ENCODE data around the gene RASGRF2. TPM values are rescaled to one million over a fixed set of nuclear protein-coding genes. Genes with fewer than 3 reads are reported as not detected.
A peak's percentile ranks its signal among the peaks of the same experiment; 100 is the strongest.

Gene RASGRF2
- total and polyA plus RNA-seq, 8 donors, result 0.63 to 9.0 (median 4.0) TPM

DNA sequence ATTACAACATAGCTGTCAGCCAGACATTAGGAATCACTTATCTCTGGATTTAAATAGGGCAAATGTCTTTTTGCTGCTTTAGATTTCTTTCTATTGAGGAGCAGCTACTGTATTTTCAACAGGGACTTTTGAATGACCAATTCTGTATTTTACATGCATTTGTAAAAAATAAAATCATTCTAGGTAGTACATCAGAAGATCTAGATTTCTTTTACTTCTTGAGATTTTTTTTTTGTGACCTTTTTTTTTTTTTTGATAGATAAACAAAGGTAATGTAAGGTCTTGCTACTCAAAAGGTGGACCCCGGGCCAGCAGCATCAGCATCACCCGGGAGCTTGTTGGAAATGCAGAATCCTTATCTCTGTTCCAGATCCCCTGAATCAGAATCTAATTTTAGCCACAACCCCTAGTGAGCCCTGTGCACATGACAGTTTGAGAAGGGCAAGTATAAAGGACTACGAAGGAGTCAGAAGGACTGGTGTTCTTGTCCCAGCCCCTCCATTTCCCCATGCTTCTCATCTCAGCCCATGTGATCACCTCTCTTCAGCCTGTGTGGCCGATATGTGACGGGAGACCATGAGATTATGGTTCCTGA is 235.3 kb downstream of the RASGRF2 start:
- Histone ChIP-seq H3K4me1 (peaks cover 0 to 12% (median 9%) of the 10 kb centered on the region in 4 donors), H3K4me3 (no peak overlapping the region), H3K27ac (no peak overlapping the region), H3K27me3 (peaks cover 0 to 10% (median 0%) of the 10 kb centered on the region in 3 donors), H3K9me3 (no peaks in the 10 kb centered on the region), H3K36me3 (no peaks in the 10 kb centered on the region)
- DNase-seq, result no peak
- 69 to 88% (median 76%) methylated on average over 5 of the region's 5 CpGs for WGBS, 5 donors
- intact Hi-C loops (cut with DNase I; ENCODE audit: low total_unique reads), result no loop called here
- TF ChIP-seq POLR2AphosphoS5 (IDR thresholded peaks at IDR 0.05), result no peak
- no peak for TF ChIP-seq EP300 (IDR thresholded peaks at IDR 0.05)
- TF ChIP-seq POLR2A (IDR thresholded peaks at IDR 0.05), result no peak
- TF ChIP-seq, protein P1, sequence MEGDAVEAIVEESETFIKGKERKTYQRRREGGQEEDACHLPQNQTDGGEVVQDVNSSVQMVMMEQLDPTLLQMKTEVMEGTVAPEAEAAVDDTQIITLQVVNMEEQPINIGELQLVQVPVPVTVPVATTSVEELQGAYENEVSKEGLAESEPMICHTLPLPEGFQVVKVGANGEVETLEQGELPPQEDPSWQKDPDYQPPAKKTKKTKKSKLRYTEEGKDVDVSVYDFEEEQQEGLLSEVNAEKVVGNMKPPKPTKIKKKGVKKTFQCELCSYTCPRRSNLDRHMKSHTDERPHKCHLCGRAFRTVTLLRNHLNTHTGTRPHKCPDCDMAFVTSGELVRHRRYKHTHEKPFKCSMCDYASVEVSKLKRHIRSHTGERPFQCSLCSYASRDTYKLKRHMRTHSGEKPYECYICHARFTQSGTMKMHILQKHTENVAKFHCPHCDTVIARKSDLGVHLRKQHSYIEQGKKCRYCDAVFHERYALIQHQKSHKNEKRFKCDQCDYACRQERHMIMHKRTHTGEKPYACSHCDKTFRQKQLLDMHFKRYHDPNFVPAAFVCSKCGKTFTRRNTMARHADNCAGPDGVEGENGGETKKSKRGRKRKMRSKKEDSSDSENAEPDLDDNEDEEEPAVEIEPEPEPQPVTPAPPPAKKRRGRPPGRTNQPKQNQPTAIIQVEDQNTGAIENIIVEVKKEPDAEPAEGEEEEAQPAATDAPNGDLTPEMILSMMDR (IDR thresholded peaks at IDR 0.05), result no peak

DNA sequence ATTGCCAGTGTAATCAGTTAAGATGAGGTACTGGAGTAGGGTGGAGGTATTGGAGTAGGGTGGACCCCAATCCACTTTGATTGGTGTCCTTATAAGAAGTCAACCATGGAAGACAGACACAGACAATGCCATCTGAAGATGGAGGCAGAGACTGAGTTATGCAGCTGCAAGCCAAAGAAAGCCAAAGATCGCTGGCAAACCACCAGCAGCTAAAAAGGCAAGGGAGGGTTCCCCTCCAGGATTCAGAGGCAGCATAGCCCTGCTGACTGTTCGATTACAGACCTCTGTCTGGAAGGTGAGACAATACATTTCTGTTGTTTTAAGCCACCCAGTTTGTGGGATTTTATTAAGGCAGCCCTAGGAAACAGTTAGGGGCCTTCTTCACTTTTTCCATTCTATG is 242.5 kb downstream of the RASGRF2 start:
- no peaks in the 10 kb centered on the region for H3K4me1 ChIP-seq
- no peak overlapping the region for H3K4me3 ChIP-seq
- H3K27me3 ChIP-seq, result peaks cover 0 to 10% (median 0%) of the 10 kb centered on the region in 3 donors
- H3K36me3 ChIP-seq, result no peaks in the 10 kb centered on the region
- TF ChIP-seq POLR2AphosphoS5 (IDR thresholded peaks at IDR 0.05), result no peak
- no peaks in the 10 kb centered on the region for H3K9me3 ChIP-seq
- H3K27ac ChIP-seq, result no peak overlapping the region
- intact Hi-C loops (cut with DNase I; ENCODE audit: low total_unique reads), result no loop called here
- WGBS, 5 donors, result 60 to 74% (median 65%) methylated on average over 2 of the region's 2 CpGs
- peak in 1 of 2 donors; percentile 14 for DNase-seq

DNA sequence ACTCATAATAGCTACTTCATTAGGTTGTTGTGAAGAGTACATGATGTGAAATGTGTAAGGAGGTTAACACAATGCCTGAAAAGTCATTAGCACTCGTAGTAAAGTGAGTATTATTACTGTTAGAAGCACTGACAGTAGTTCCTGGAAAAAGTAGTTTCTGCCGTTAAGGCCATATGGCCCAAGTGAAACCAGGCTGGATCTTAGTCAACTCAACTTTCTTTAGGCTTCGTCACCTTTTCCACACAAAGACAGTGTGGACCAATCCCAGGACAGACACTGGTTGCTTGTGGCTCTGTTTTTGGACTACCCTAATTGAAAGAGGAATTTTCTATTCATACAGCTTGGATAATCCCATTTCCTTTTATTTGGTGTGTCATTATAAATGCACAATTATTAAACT is 243.6 kb downstream of the RASGRF2 start:
- no peak overlapping the region for H3K27ac ChIP-seq
- no peak overlapping the region for H3K4me3 ChIP-seq
- H3K36me3 ChIP-seq, result no peaks in the 10 kb centered on the region
- H3K9me3 ChIP-seq, result no peaks in the 10 kb centered on the region
- no peaks in the 10 kb centered on the region for H3K4me1 ChIP-seq
- DNase-seq, result no peak
- intact Hi-C loops (cut with DNase I; ENCODE audit: low total_unique reads), result no loop called here
- peaks cover 0 to 8% (median 0%) of the 10 kb centered on the region in 3 donors for H3K27me3 ChIP-seq
- TF ChIP-seq, protein P1 (IDR thresholded peaks at IDR 0.05), result no peak
- TF ChIP-seq EP300 (IDR thresholded peaks at IDR 0.05), result no peak
- TF ChIP-seq POLR2AphosphoS5 (IDR thresholded peaks at IDR 0.05), result no peak
- no peak for TF ChIP-seq POLR2A (IDR thresholded peaks at IDR 0.05)
- WGBS, 5 donors, result 78 to 93% (median 90%) methylated on average over 3 of the region's 3 CpGs

DNA sequence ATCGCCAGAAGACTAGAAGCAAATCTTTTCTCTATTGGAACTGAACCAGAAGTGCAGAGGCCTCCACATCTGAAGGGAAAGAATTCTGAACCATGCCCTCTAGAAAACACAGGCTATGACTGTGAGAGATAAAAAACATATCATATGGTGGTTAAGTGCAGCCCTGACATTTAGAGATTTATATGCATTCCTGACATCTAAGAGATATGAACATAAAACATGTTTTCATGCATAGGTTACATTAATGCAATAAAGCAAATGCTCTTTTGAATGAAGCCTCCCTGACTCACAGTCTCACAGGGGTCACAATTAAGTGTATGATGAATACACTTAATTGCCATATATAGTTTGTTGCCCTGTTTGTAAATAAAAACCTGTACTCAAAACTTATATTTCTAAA is 244.0 kb downstream of the RASGRF2 start:
- H3K36me3 ChIP-seq, result no peaks in the 10 kb centered on the region
- peaks cover 0 to 3% (median 0%) of the 10 kb centered on the region in 3 donors for H3K27me3 ChIP-seq
- H3K4me3 ChIP-seq, result no peak overlapping the region
- TF ChIP-seq, protein P1 (IDR thresholded peaks at IDR 0.05), result no peak
- TF ChIP-seq EP300 (IDR thresholded peaks at IDR 0.05), result no peak
- TF ChIP-seq POLR2AphosphoS5 (IDR thresholded peaks at IDR 0.05), result no peak
- TF ChIP-seq POLR2A (IDR thresholded peaks at IDR 0.05), result no peak
- no peaks in the 10 kb centered on the region for H3K9me3 ChIP-seq
- WGBS, 5 donors, result 82 to 97% (median 95%) methylated on average over 1 of the region's 1 CpG
- intact Hi-C loops (cut with DNase I; ENCODE audit: low total_unique reads), result no loop called here
- H3K27ac ChIP-seq, result no peak overlapping the region
- H3K4me1 ChIP-seq, result no peaks in the 10 kb centered on the region
- no peak for DNase-seq

DNA sequence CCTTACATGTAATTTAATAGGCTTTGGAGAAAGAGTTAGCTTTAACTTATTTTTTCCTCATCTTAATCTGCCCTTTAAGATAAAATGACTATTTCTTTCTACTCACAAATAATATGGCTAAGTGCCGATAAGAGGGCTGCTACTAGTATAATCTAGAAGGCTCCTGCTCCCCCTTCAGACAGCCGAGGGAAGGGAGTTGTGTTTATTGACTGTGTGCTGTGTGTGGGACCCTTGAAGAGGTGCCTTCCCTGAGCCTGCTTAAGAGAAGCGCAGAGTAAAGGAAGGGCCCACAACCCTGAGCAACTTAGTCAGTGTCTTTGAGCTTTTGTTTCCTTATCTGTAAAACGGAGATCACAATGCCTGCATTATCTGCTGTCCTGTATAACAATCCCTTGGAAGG is 244.9 kb downstream of the RASGRF2 start:
- H3K27me3 ChIP-seq, result no peaks in the 10 kb centered on the region
- no peaks in the 10 kb centered on the region for H3K9me3 ChIP-seq
- intact Hi-C loops (cut with DNase I; ENCODE audit: low total_unique reads), result no loop called here
- WGBS, 5 donors, result 63 to 76% (median 67%) methylated on average over 4 of the region's 4 CpGs
- TF ChIP-seq, protein P1 (IDR thresholded peaks at IDR 0.05), result no peak
- no peak for TF ChIP-seq POLR2A (IDR thresholded peaks at IDR 0.05)
- TF ChIP-seq EP300 (IDR thresholded peaks at IDR 0.05), result no peak
- no peak for TF ChIP-seq POLR2AphosphoS5 (IDR thresholded peaks at IDR 0.05)
- H3K4me3 ChIP-seq, result no peak overlapping the region
- H3K36me3 ChIP-seq, result no peaks in the 10 kb centered on the region
- no peaks in the 10 kb centered on the region for H3K4me1 ChIP-seq
- H3K27ac ChIP-seq, result no peak overlapping the region
- no peak for DNase-seq
